GM18526 (cell line): ENCODE data around the gene SPTBN4.
A peak's percentile ranks its signal among the peaks of the same experiment; 100 is the strongest.

Source experiments
- POLR2A ChIP-seq: IDR thresholded peaks from 3 replicates; pipeline ENCODE4 v1.6.1; 2011; ENCODE audit not compliant: insufficient read length; ENCODE audit errors: extremely low read depth

The SPTBN4 gene

GRCh38 chr19:40597329-40597838 is 130.6 kb downstream of the SPTBN4 start:
- TF ChIP-seq POLR2A: no peak

DNA sequence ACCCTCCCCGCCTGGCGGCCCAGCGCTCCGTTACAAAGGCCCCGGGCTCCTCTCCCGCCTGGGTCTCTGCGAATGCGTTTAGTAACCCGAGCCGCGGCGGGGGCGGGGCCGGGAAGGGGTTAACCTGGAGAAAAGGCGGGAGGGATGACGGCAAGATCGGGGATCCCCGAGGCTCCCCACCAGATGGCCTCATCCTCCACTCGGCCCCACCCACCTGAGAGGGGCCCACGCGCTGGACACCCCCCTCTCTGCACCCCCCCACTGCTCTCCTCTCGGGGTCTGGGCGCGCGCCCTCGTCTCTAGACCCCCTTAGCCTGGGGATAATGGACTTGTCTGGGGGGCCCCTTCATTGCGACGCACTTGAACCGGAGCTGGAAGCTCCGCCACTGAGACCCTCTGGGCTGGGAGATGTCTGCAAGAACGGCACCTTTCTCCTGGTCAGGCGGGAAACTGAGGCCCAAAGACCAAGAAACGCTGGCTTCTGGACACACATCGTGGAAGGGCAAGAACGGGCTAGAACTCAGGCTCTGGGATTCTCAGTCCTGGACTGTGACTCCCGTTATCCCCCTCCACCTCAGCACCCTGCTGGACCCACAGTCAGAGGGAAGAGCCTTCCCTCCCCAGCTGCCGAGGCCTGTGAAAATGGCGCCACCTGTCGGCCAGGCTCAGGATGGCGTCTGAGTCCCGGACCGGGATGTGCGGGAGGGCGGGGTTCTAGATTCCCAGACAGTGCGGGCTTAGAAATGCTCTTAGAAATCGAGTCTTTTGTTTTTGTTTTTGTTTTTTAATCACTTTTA is 131.5 kb downstream of the SPTBN4 start:
- TF ChIP-seq POLR2A: no peak

DNA sequence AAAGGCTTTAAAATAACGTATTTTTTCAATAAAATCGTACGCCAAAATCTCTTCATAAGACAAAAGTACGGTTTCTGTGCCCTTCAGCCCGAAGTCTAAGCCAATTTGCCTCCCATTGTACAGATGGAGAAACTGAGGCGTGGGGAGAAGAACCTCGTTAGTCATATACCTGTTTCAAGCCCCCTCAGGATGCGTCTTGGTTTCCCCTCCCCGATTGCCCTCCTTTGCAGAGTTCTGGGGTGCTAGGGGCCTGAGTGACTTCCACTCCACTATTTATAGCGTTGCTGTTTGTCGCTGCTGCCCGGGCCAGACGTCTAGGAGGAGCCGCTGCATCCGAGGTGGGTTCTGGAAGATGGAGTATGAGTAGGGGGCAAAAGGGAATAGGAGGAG is 132.1 kb downstream of the SPTBN4 start:
- no peak for TF ChIP-seq POLR2A

- TF ChIP-seq POLR2A: no peak
Observed at GRCh38 chr19:40599331-40599901, 132.6 kb downstream of the SPTBN4 start.

DNA sequence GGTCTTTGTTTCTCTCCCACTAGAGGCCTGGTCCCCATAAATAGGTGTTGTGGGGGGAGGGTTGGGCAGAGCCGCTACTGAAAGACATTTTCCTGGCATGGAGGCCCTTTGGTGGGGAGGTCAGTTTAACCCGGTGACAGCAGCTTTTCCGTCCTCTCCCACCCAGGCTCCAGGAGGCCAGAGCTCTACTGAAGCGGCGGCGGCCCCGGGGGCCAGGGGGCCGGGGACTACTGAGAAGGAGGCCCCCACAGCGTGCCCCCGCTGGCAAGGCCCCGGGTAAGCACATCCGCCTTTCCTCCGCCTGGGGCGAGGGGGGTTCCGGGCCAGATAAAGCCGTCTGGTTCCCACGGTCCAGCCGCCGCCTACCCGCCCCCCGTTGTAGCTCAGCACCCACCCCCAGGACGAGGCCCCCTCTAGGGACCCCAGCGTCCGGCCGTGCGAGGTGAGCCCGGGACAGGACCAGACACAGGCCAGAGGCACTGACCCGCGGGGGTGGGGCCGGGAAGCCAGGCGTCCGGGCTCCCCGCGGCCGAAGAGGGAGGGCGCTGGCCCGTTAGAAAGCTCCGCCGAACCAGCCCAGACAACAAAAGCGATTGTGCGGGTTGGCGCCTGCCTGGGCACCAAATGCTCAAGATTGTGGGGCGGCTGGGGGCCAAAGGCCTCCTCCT is 133.2 kb downstream of the SPTBN4 start:
- TF ChIP-seq POLR2A: no peak

DNA sequence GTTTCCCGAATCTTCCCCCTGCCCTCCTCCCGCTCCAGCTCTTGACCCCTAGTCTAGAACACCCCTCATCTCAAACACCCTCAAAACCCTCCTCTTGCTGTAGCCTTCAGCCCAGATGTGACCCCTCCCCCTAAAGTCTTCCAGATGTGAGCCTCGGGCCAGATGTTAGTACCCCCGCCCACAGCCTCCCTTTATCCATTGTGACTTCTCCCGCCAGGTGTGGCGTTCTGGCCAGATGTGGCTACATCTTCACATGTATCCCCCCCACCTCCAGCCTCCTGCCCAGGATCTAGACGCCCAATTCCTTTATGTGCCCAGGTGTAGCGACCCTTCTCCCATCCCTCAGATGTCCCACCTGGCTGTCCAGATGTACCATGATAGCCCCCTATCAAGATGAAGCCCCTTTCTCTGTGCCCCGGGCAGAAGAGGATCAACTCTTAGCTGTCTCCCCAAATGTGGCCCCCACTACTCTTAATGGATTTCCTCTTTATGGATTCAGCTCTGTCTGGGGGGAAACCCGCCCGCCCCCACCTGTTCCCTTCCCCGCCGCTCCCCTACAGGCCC is 133.9 kb downstream of the SPTBN4 start:
- no peak for TF ChIP-seq POLR2A

DNA sequence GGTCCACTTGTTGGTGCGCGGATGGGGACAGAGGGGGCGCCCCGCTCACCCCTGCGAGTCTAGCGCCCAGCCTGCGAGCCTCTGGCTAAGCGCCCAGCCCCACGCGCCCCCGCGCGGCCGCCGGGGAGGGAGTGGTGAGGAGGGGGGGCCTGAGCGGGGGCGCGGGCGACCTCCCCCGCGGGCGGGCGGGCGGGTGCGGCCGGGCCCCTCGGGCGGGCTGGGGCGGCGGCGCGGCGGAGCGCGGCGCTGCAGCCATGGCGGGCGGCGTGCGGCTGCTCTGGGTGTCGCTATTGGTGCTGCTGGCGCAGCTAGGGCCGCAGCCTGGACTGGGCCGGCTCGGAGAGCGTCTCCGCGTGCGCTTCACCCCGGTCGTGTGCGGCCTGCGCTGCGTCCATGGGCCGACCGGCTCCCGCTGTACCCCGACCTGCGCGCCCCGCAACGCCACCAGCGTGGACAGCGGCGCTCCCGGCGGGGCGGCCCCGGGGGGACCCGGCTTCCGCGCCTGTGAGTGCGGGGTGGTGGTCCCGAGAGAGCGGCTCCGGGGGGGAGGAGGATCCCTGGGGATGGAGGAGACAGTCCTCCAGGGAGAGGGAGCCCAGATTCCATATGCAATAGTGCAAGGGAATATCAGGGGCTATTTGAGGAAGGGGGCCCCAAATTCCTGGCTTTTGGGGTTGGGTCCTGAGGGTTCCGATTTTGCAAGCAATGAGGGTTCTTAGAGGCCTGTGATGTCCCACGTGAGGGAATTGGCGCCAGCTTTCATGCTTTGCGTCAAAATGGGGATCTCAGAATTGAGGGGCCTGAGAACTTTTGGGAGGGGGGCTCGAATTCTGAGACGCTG is 134.6 kb downstream of the SPTBN4 start, which contains the start of gene LTBP4:
LTBP4 (plus strand) TSS at position 236 of the 841 bp plus-strand sequence; CDS start at position 255, 19 bp downstream.
- no peak for TF ChIP-seq POLR2A

- TF ChIP-seq POLR2A: no peak
Observed at GRCh38 chr19:40603071-40603388, 136.2 kb downstream of the SPTBN4 start.

DNA sequence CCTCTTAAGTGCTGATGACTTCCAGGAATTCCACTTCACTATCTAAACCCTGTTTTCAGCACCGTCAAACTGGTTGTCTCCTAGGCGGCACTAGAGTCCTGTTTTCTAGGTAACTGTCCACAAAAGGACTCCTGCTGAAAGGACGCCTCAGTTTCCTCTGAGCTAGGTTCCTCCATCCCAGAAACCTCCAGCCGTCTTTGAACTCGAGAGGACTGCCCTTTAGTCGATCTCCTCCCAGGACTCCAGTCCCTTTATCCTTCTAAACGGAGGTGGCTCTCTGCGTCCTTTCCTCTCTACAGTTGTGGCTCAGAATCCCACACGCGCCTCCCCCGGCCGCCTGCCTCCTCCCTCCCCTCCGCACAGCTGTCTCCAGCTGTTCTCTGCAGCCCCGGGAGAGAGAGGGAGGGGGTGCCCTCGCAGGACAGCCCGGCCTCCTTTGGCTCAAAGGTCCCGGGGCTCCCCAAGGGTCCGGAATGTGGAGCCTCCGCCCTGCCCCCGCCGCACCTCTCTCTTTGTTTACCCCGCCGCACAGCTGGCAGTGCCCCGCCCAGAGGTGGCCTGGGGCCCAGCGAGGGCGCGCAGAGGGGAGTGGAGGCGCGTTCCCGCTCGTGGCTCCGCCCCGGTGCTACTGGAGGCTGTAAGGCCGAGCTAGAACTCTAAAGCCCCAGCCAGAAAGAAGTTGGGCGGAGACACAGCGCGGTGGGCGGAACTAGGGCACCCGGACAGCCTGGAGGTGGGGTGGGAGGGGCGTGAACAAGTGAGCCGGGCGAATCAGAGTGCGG is 136.8 kb downstream of the SPTBN4 start:
- peak; percentile 28 for TF ChIP-seq POLR2A

DNA sequence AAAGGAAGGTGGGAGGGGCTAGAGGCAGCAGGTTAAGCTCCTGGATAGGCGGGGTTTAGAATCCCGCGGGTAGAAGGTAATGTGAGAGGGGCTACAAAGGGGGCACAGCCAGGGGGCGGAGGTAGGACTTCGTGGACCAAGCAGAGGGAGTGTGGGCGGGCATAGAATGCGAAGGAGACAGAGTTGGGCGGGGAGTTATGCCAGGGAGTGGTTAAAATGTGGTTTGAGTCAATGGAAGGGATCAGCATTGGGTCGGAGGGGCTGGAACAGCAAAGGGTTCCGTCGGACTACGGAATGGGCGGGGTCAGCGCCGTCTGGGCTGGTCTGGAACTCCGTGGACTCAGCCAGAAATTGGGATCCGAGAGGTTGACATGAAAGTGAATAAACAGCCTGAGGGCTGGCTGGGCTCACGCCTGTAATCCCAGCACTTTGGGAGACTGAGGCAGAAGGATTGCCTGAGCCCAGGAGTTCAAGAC is 137.4 kb downstream of the SPTBN4 start:
- TF ChIP-seq POLR2A: no peak

- TF ChIP-seq POLR2A: no peak
Observed at GRCh38 chr19:40604647-40605215, 137.9 kb downstream of the SPTBN4 start.

GRCh38 chr19:40605216-40605971 is 138.6 kb downstream of the SPTBN4 start:
- TF ChIP-seq POLR2A: peak; percentile 20
